ENCODE measurements around the gene HEMK1.

The HEMK1 gene

GRCh38 chr3:50635066-50635465 lies 65.7 kb downstream of the HEMK1 start:
- no peak for DNase-seq (ENCODE audit: low read depth in 1 of 2, low spot score in 1 of 2)

DNA sequence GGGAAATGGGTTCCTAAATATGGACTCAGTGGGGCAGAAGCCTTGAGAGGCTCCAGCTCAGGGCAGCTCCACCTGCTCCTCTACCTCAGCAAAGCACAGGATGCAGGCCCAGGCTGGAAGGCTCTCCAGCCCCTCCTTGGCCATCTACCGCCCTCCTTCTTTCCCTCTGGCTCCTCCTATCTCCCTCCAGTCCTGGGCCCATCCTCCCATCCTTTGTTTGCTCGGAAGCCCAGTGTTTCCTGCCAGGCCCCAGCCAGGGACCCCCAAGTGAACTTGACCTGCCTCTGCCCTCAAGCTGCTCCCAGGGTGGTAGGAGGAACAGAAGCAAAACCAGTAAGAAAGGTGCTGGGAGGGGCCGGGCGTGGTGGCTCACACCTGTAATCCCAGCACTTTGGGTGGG lies 67.7 kb downstream of the HEMK1 start:
- DNase-seq (ENCODE audit: low read depth in 1 of 2, low spot score in 1 of 2), result no peak

DNA sequence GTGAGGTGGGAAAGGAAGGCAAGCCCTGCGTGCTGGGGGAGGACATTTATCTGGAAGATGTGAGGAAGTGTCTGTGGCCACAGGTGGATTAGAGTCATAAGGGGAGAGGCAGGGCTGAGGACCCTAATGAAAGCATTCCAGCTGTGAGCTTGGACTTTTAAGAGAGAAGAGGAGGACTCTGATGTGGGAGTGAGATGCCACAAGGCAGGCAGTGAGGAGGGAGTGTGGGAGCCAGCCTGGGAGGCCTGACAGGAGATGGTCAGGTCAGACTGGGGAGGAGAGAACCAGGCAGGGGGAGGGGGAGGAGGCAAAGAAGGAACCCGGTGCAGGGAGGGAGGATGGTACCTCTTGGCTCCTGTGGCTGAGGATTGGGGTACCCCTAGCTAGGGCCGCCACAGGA lies 68.6 kb downstream of the HEMK1 start:
- no peak for DNase-seq (ENCODE audit: low read depth in 1 of 2, low spot score in 1 of 2)

GRCh38 chr3:50639055-50639494 lies 69.8 kb downstream of the HEMK1 start:
- no peak for DNase-seq (ENCODE audit: low read depth in 1 of 2, low spot score in 1 of 2)

GRCh38 chr3:50642382-50642781 lies 73.1 kb downstream of the HEMK1 start:
- DNase-seq (ENCODE audit: low read depth in 1 of 2, low spot score in 1 of 2), result no peak

DNA sequence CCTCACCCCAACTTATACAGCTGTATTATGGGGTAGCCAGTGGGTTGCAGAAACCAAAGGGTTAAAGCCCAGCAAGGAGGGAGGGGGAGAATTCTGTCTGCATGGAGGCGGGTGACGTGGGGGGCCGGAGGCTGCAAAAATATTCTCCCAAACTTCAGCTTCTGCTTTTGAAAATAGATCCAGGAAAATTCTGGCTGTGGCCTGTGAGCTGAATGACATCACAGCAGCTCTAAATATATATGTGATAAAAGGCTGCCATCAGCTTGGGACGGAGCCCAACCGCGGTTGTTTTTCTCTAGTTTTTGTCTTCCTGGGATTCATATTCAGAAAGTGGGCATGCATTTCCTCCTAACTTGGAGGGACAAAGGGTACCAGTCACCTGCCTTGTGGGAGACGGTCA lies 75.2 kb downstream of the HEMK1 start:
- no peak for DNase-seq (ENCODE audit: low read depth in 1 of 2, low spot score in 1 of 2)

- DNase-seq (ENCODE audit: low read depth in 1 of 2, low spot score in 1 of 2), result no peak
These were observed 76.1 kb downstream of the HEMK1 start for GRCh38 chr3:50645378-50645777.
